ENCODE results near the gene GBF1. TPM values are rescaled to one million over a fixed set of nuclear protein-coding genes. Genes with fewer than 3 reads are reported as not detected.

Gene GBF1
- polyA plus RNA-seq, 3 donors: 4.2 to 17.4 (median 11.9) TPM

GRCh38 chr10:102261196-102261595 is 15.9 kb downstream of the GBF1 start:
- DNase-seq: no peak
- H3K27me3 Mint-ChIP-seq (ENCODE audit: low read depth in 3 of 3): no peaks in the 10 kb centered on the region
- no peak overlapping the region for H3K4me3 ChIP-seq (replicated peaks in 1 of 3; ENCODE audit: low read depth in 2 of 3, low read length in 3 of 3)
- no peaks in the 10 kb centered on the region for H3K9me3 Mint-ChIP-seq
- no peaks in the 10 kb centered on the region for H3K4me1 ChIP-seq (ENCODE audit: control insufficient read depth in 1 of 2, insufficient read depth in 2 of 2, low read length in 2 of 2)
- H3K4me3 Mint-ChIP-seq: no peak overlapping the region
- peaks cover 88% of the 10 kb centered on the region for H4K20me1 ChIP-seq (ENCODE audit: insufficient read depth, low read length)
- no peak overlapping the region for H2AFZ ChIP-seq (ENCODE audit: insufficient read depth, low read depth, low read length, poor library complexity, severe bottlenecking)
- H3K27me3 ChIP-seq (ENCODE audit: control insufficient read depth in 2 of 2, insufficient read depth in 2 of 2, low read length in 2 of 2): no peaks in the 10 kb centered on the region
- H3K27ac ChIP-seq (ENCODE audit: low read depth in 1 of 2, low read length in 2 of 2): no peak overlapping the region
- H3K4me1 Mint-ChIP-seq: no peaks in the 10 kb centered on the region
- H3K79me2 ChIP-seq (ENCODE audit: insufficient read depth, low read length): peaks cover 64% of the 10 kb centered on the region
- H3K36me3 ChIP-seq (replicated peaks in 1 of 2; ENCODE audit: control insufficient read depth in 1 of 2, insufficient read depth in 2 of 2, low read length in 2 of 2): peaks cover 48 to 89% of the 10 kb centered on the region in 2 donors
- H3K36me3 Mint-ChIP-seq: peaks cover 62 to 68% of the 10 kb centered on the region in 2 donors
- intact Hi-C loops (cut with micrococcal nuclease): no loop called here
- H3K9ac ChIP-seq (ENCODE audit: insufficient read depth, low read length, poor library complexity, severe bottlenecking): no peak overlapping the region
- no peak for TF ChIP-seq CTCF (IDR thresholded peaks at IDR 0.05)
- no peaks in the 10 kb centered on the region for H3K9me3 ChIP-seq (replicated peaks in 1 of 2; ENCODE audit: control insufficient read depth in 1 of 2, insufficient read depth in 1 of 2, low read length in 2 of 2)
- H3K27ac Mint-ChIP-seq: no peak overlapping the region
- no peak overlapping the region for H3K4me2 ChIP-seq (replicated peaks; ENCODE audit: extremely low read depth, low read length, poor library complexity, severe bottlenecking)

- Histone ChIP-seq H3K4me2 (replicated peaks; ENCODE audit: extremely low read depth, low read length, poor library complexity, severe bottlenecking) (no peak overlapping the region), H3K4me3 (replicated peaks in 1 of 3; ENCODE audit: low read depth in 2 of 3, low read length in 3 of 3) (no peak overlapping the region), H3K27me3 (ENCODE audit: control insufficient read depth in 2 of 2, insufficient read depth in 2 of 2, low read length in 2 of 2) (no peaks in the 10 kb centered on the region), H3K36me3 (replicated peaks in 1 of 2; ENCODE audit: control insufficient read depth in 1 of 2, insufficient read depth in 2 of 2, low read length in 2 of 2) (peaks cover 52 to 91% of the 10 kb centered on the region in 2 donors), H3K79me2 (ENCODE audit: insufficient read depth, low read length) (peaks cover 64% of the 10 kb centered on the region), H2AFZ (ENCODE audit: insufficient read depth, low read depth, low read length, poor library complexity, severe bottlenecking) (no peak overlapping the region), H3K4me1 (ENCODE audit: control insufficient read depth in 1 of 2, insufficient read depth in 2 of 2, low read length in 2 of 2) (no peaks in the 10 kb centered on the region), H3K9ac (ENCODE audit: insufficient read depth, low read length, poor library complexity, severe bottlenecking) (no peak overlapping the region), H4K20me1 (ENCODE audit: insufficient read depth, low read length) (peaks cover 88% of the 10 kb centered on the region), H3K27ac (ENCODE audit: low read depth in 1 of 2, low read length in 2 of 2) (no peak overlapping the region), H3K9me3 (replicated peaks in 1 of 2; ENCODE audit: control insufficient read depth in 1 of 2, insufficient read depth in 1 of 2, low read length in 2 of 2) (no peaks in the 10 kb centered on the region)
- TF ChIP-seq CTCF (IDR thresholded peaks at IDR 0.05): no peak
- peaks cover 65 to 71% of the 10 kb centered on the region in 2 donors for H3K36me3 Mint-ChIP-seq
- H3K9me3 Mint-ChIP-seq: no peaks in the 10 kb centered on the region
- H3K27me3 Mint-ChIP-seq (ENCODE audit: low read depth in 3 of 3): no peaks in the 10 kb centered on the region
- DNase-seq: no peak
- H3K4me1 Mint-ChIP-seq: no peaks in the 10 kb centered on the region
- WGBS (ENCODE audit: insufficient coverage): 97% methylated on average over 3 of the region's 6 CpGs
- intact Hi-C loops (cut with micrococcal nuclease): no loop called here
- no peak overlapping the region for H3K4me3 Mint-ChIP-seq
- peak overlapping the region in 1 of 7 donors; percentile 63 for H3K27ac Mint-ChIP-seq
Measured at GRCh38 chr10:102261842-102262241, 16.5 kb downstream of the GBF1 start.

Measured in CD14-positive monocyte (primary cell).